Measurements from ENCODE around the gene DAB2. TPM values are rescaled to one million over a fixed set of nuclear protein-coding genes. Genes with fewer than 3 reads are reported as not detected.

The DAB2 gene
- total and polyA plus RNA-seq, 4 donors, result 10.0 to 25.6 (median 16.1) TPM

DNA sequence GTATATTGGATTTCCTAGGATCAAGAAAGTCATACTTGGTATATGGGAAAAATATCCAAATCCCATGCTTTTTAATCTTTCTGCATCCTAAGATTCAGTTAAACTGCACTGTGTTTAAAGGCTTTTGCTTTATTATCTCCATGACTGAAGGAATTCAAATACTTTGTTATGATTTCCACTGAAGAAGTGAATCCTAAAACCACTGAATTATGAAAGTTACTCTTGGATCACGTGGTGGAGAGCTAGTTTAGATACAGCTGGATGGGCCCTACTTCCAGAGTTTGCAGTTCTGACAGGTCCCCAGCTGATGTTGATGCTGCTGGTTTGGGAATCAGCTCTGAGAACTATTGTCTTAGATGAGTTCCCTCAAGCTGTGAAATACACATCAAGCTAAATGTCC, 5.0 kb downstream of the DAB2 start:
- H3K9me3 ChIP-seq (ENCODE audit: control insufficient read depth in 4 of 4, low read length in 3 of 4), result no peaks in the 10 kb centered on the region
- H3K27ac ChIP-seq (ENCODE audit: low read depth in 1 of 2, low read length in 2 of 2), result no peak overlapping the region
- H3K9ac ChIP-seq (ENCODE audit: low read depth in 1 of 2, low read length in 2 of 2), result no peak overlapping the region
- no peak for TF ChIP-seq GABPA (IDR thresholded peaks at IDR 0.05 in 1 of 2, conservative IDR thresholded peaks at IDR 0.05 in 1 of 2)
- TF ChIP-seq JUND (IDR thresholded peaks at IDR 0.05), result no peak
- TF ChIP-seq, protein P1, sequence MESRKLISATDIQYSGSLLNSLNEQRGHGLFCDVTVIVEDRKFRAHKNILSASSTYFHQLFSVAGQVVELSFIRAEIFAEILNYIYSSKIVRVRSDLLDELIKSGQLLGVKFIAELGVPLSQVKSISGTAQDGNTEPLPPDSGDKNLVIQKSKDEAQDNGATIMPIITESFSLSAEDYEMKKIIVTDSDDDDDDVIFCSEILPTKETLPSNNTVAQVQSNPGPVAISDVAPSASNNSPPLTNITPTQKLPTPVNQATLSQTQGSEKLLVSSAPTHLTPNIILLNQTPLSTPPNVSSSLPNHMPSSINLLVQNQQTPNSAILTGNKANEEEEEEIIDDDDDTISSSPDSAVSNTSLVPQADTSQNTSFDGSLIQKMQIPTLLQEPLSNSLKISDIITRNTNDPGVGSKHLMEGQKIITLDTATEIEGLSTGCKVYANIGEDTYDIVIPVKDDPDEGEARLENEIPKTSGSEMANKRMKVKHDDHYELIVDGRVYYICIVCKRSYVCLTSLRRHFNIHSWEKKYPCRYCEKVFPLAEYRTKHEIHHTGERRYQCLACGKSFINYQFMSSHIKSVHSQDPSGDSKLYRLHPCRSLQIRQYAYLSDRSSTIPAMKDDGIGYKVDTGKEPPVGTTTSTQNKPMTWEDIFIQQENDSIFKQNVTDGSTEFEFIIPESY (IDR thresholded peaks at IDR 0.05), result no peak
- no peak overlapping the region for H3K4me3 ChIP-seq (ENCODE audit: low read depth in 1 of 3, low read length in 3 of 3)
- H3K4me1 ChIP-seq (ENCODE audit: control insufficient read depth in 4 of 4, insufficient read depth in 4 of 4, low read length in 3 of 4), result peaks cover under 1 to 5% (median 2%) of the 10 kb centered on the region in 4 donors
- H3K27me3 ChIP-seq (ENCODE audit: control insufficient read depth in 4 of 4, insufficient read depth in 4 of 4, low read length in 3 of 4), result peaks cover 0 to 2% (median 0%) of the 10 kb centered on the region in 4 donors
- DNase-seq (ENCODE audit: low spot score), result no peak
- no peaks in the 10 kb centered on the region for H3K36me3 ChIP-seq (ENCODE audit: control insufficient read depth in 4 of 4, insufficient read depth in 3 of 4, low read depth in 1 of 4, low read length in 3 of 4)
- WGBS, result 61% methylated on average over 1 of the region's 1 CpG

DNA sequence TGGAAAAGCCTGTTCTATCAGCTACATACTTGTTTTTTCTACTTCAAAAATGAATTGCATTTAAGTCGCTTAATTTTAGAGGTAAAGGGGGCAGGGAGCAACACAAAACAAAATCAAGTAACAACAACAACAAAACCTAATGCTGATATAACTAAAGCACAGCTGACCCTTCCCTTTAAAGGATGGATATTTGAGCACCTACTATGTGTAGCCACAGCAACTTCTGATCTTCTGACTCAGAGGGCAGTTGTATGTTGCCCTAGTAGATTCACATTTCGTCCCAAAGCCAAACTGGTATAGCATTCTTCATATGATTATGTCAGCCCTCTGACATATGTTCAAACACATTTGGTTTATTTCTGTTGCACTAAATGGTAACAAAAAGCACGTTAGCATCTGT, 6.8 kb downstream of the DAB2 start:
- H3K9me3 ChIP-seq (ENCODE audit: control insufficient read depth in 4 of 4, low read length in 3 of 4), result no peaks in the 10 kb centered on the region
- WGBS, result 68% methylated on average over 3 of the region's 3 CpGs
- no peak overlapping the region for H3K4me3 ChIP-seq (ENCODE audit: low read depth in 1 of 3, low read length in 3 of 3)
- no peaks in the 10 kb centered on the region for H3K36me3 ChIP-seq (ENCODE audit: control insufficient read depth in 4 of 4, insufficient read depth in 3 of 4, low read depth in 1 of 4, low read length in 3 of 4)
- no peak overlapping the region for H3K27ac ChIP-seq (ENCODE audit: low read depth in 1 of 2, low read length in 2 of 2)
- peaks cover 0 to 2% (median 0%) of the 10 kb centered on the region in 4 donors for H3K4me1 ChIP-seq (ENCODE audit: control insufficient read depth in 4 of 4, insufficient read depth in 4 of 4, low read length in 3 of 4)
- no peak overlapping the region for H3K9ac ChIP-seq (ENCODE audit: low read depth in 1 of 2, low read length in 2 of 2)
- no peak for DNase-seq (ENCODE audit: low spot score)
- peaks cover 0 to 2% (median 0%) of the 10 kb centered on the region in 4 donors for H3K27me3 ChIP-seq (ENCODE audit: control insufficient read depth in 4 of 4, insufficient read depth in 4 of 4, low read length in 3 of 4)
- TF ChIP-seq FOXA1 (IDR thresholded peaks at IDR 0.05), result no peak
- no peak for TF ChIP-seq HNF4G (IDR thresholded peaks at IDR 0.05)
- no peak for TF ChIP-seq HNF4A (conservative IDR thresholded peaks at IDR 0.05)
- no peak for TF ChIP-seq SP1 (IDR thresholded peaks at IDR 0.05)
- TF ChIP-seq, protein P2, sequence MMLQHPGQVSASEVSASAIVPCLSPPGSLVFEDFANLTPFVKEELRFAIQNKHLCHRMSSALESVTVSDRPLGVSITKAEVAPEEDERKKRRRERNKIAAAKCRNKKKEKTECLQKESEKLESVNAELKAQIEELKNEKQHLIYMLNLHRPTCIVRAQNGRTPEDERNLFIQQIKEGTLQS (IDR thresholded peaks at IDR 0.05), result no peak
- TF ChIP-seq JUND (IDR thresholded peaks at IDR 0.05), result no peak
- TF ChIP-seq RAD21 (IDR thresholded peaks at IDR 0.05), result no peak
- TF ChIP-seq, protein P1 (IDR thresholded peaks at IDR 0.05), result no peak
- TF ChIP-seq EGR1 (IDR thresholded peaks at IDR 0.05; ENCODE audit: low read depth in 2 of 2), result no peak

DNA sequence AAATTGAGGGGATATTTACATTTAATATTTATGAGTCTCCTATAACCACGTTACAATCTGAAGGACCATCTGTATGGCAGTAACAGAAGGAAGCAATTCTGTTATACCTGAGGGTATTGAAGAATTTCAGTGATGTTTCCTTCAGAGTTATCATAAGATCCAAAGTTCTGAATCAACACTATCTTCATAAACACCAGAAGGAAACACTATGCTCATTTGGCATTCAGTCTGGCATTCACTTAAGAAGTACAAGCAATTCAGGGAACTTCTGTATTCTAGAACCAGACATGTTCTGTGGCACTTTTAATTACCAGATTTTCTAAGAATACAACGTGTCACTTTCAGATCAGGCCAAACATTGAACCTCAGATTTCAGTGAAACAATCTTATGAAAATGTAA, 9.6 kb downstream of the DAB2 start:
- 76% methylated on average over 2 of the region's 2 CpGs for WGBS
- H3K36me3 ChIP-seq (ENCODE audit: control insufficient read depth in 4 of 4, insufficient read depth in 3 of 4, low read depth in 1 of 4, low read length in 3 of 4), result no peaks in the 10 kb centered on the region
- H3K4me1 ChIP-seq (ENCODE audit: control insufficient read depth in 4 of 4, insufficient read depth in 4 of 4, low read length in 3 of 4), result no peaks in the 10 kb centered on the region
- TF ChIP-seq YY1 (IDR thresholded peaks at IDR 0.05), result no peak
- TF ChIP-seq RAD21 (IDR thresholded peaks at IDR 0.05), result no peak
- no peak for TF ChIP-seq HNF4A (conservative IDR thresholded peaks at IDR 0.05)
- TF ChIP-seq, protein P1 (IDR thresholded peaks at IDR 0.05), result no peak
- no peak for TF ChIP-seq SP1 (IDR thresholded peaks at IDR 0.05)
- TF ChIP-seq FOXA2 (IDR thresholded peaks at IDR 0.05), result no peak
- no peak for TF ChIP-seq JUND (IDR thresholded peaks at IDR 0.05)
- TF ChIP-seq, protein P3, sequence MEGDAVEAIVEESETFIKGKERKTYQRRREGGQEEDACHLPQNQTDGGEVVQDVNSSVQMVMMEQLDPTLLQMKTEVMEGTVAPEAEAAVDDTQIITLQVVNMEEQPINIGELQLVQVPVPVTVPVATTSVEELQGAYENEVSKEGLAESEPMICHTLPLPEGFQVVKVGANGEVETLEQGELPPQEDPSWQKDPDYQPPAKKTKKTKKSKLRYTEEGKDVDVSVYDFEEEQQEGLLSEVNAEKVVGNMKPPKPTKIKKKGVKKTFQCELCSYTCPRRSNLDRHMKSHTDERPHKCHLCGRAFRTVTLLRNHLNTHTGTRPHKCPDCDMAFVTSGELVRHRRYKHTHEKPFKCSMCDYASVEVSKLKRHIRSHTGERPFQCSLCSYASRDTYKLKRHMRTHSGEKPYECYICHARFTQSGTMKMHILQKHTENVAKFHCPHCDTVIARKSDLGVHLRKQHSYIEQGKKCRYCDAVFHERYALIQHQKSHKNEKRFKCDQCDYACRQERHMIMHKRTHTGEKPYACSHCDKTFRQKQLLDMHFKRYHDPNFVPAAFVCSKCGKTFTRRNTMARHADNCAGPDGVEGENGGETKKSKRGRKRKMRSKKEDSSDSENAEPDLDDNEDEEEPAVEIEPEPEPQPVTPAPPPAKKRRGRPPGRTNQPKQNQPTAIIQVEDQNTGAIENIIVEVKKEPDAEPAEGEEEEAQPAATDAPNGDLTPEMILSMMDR (IDR thresholded peaks at IDR 0.05; ENCODE audit: low read depth, low read length, missing input control), result no peak
- TF ChIP-seq, protein P2 (IDR thresholded peaks at IDR 0.05), result no peak
- TF ChIP-seq, protein P4, sequence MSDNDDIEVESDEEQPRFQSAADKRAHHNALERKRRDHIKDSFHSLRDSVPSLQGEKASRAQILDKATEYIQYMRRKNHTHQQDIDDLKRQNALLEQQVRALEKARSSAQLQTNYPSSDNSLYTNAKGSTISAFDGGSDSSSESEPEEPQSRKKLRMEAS (IDR thresholded peaks at IDR 0.05), result no peak
- TF ChIP-seq NR2F2 (IDR thresholded peaks at IDR 0.05), result no peak
- H3K9ac ChIP-seq (ENCODE audit: low read depth in 1 of 2, low read length in 2 of 2), result no peak overlapping the region
- H3K27ac ChIP-seq (ENCODE audit: low read depth in 1 of 2, low read length in 2 of 2), result no peak overlapping the region
- no peak overlapping the region for H3K4me3 ChIP-seq (ENCODE audit: low read depth in 1 of 3, low read length in 3 of 3)
- H3K9me3 ChIP-seq (ENCODE audit: control insufficient read depth in 4 of 4, low read length in 3 of 4), result no peaks in the 10 kb centered on the region
- no peaks in the 10 kb centered on the region for H3K27me3 ChIP-seq (ENCODE audit: control insufficient read depth in 4 of 4, insufficient read depth in 4 of 4, low read length in 3 of 4)
- no peak for DNase-seq (ENCODE audit: low spot score)

All from liver (tissue), 9 donors.